ENCODE results near the gene STX3.
"Not testable (repeated sequence)": the region's sequence is repeated elsewhere in the genome, so short reads cannot be mapped to it uniquely, and the experiment has no call there.

STX3 gene

DNA sequence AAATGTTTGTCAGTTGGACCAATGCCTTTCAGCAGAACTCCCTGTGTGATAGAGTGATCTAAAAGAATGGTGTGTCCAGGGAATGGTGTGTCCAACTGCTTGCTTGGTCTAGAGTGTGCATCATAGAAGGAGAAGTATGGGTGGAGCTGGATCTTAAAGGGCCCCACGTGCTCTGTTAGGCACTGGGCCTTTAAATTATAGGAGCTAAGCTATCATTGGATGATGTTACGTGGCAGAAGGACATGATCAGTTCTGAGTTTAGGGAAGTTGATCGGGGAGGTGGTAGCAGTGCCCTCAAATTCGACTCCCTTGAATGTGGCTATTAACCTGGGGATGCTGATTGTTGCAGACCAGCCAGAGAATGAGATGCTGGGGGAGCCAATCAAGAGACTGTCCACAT, 16.4 kb downstream of the STX3 start:
- 95 to 100% methylated on average over 3 to 4 of the region's 4 CpGs for WGBS, 2 experiments (ENCODE audit: insufficient coverage in 2 of 2)

DNA sequence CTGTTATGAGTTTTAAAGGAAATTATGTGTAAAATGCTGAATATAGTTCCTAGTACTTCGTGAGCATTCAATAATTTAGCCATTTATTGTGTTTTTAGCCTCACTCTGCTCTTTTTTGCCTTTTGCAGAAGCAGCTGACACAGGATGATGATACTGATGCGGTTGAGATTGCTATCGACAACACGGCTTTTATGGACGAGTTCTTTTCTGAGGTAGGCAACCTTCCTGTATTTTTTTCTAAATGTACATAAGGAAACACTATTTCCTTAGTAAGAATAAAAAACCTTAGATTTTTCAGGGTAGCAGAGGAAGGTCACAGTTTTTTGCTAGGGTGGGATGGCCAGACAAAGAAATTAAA, 17.9 kb downstream of the STX3 start:
- Histone ChIP-seq H3K9me3 (ENCODE audit: control insufficient read depth, low read length) (no peaks in the 10 kb centered on the region), H3K36me3 (ENCODE audit: control insufficient read depth, insufficient read depth, low read length) (peaks cover 56% of the 10 kb centered on the region), H3K4me3 (ENCODE audit: extremely low read depth, insufficient read depth, low read length, poor library complexity, severe bottlenecking) (no peak overlapping the region), H3K27ac (ENCODE audit: low read depth, low read length, severe bottlenecking) (no peak overlapping the region), H3K4me1 (ENCODE audit: control insufficient read depth, insufficient read depth, low read length, poor library complexity, severe bottlenecking) (peaks cover 21% of the 10 kb centered on the region)
- 88 to 100% methylated on average over 1 of the region's 5 CpGs for WGBS, 2 experiments (ENCODE audit: insufficient coverage in 2 of 2)

More for the DNA sequence above, 16.4 kb downstream of the STX3 start:
- Histone ChIP-seq H3K27ac (ENCODE audit: low read depth, low read length, severe bottlenecking) (no peak overlapping the region), H3K4me1 (ENCODE audit: control insufficient read depth, insufficient read depth, low read length, poor library complexity, severe bottlenecking) (peaks cover 16% of the 10 kb centered on the region), H3K36me3 (ENCODE audit: control insufficient read depth, insufficient read depth, low read length) (peaks cover 42% of the 10 kb centered on the region), H3K9me3 (ENCODE audit: control insufficient read depth, low read length) (no peaks in the 10 kb centered on the region), H3K4me3 (ENCODE audit: extremely low read depth, insufficient read depth, low read length, poor library complexity, severe bottlenecking) (no peak overlapping the region)

DNA sequence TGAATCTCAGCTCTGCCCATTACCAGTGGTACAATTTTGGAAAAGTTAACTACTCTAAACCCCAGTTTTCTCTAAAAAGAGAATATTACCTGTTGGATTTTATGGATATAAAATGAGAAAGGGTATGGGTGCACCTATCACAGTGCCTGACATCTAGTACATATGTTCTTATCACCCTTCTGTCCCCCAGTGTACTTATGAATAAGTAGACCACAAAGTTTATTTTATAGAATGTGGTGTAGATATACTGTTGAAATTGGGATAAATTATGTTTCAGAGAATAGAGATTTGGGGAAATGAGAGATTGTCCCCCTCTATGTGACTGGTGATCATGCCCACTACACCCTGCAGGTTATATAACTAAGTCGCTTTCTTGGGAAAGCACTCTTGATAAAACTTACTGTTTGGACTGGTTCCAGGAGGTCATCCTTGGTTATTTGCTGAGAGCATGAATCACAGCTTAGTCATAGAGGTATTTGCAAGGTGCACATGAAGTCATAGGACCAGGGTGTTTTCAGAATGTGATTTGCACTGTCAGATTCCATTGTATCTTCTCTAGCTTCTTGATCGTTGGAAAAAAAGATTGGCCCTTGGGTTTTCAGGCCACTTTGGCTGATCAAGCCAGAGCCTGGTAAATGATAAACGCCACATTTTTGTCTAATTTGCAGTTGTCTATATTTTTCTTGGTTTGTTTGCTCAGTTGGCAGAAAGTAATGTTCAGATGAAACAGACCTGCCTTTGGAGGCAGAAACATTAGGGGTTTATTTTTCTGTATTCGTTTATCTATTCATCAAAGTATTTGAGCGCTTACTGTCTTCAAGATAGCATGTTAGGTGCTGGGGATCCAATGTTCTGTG, 21.3 kb downstream of the STX3 start:
- Histone ChIP-seq H3K27ac (ENCODE audit: low read depth, low read length, severe bottlenecking) (no peak overlapping the region), H3K9me3 (ENCODE audit: control insufficient read depth, low read length) (no peaks in the 10 kb centered on the region), H3K36me3 (ENCODE audit: control insufficient read depth, insufficient read depth, low read length) (peaks cover 80% of the 10 kb centered on the region), H3K4me3 (ENCODE audit: extremely low read depth, insufficient read depth, low read length, poor library complexity, severe bottlenecking) (no peak overlapping the region), H3K4me1 (ENCODE audit: control insufficient read depth, insufficient read depth, low read length, poor library complexity, severe bottlenecking) (peaks cover 21% of the 10 kb centered on the region)
- 88 to 96% methylated on average over 2 to 3 of the region's 5 CpGs for WGBS, 2 experiments (ENCODE audit: insufficient coverage in 2 of 2)

DNA sequence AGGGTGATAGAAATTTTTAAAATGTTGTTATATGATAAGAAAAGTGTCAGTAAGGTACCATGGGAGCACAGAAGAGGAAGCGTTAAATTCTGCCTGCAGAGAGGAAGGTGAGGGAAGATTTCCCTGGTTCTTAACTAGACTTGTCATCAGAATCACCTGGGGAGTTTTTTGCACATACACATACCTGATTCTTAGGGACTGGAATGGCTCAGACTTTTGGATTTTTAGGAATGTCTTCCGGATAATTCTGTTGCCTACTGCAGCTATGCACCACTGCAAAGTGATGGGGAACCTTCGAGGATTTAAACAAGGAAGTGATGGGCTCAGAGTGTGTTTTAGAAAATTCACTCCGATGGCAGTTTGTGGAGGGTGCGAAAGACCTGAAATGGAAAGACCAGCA, 21.9 kb downstream of the STX3 start:
- Histone ChIP-seq H3K27ac (ENCODE audit: low read depth, low read length, severe bottlenecking) (no peak overlapping the region), H3K4me1 (ENCODE audit: control insufficient read depth, insufficient read depth, low read length, poor library complexity, severe bottlenecking) (peaks cover 16% of the 10 kb centered on the region), H3K4me3 (ENCODE audit: extremely low read depth, insufficient read depth, low read length, poor library complexity, severe bottlenecking) (no peak overlapping the region), H3K36me3 (ENCODE audit: control insufficient read depth, insufficient read depth, low read length) (peaks cover 86% of the 10 kb centered on the region), H3K9me3 (ENCODE audit: control insufficient read depth, low read length) (no peaks in the 10 kb centered on the region)
- 91 to 92% methylated on average over 5 of the region's 5 CpGs for WGBS, 2 experiments (ENCODE audit: insufficient coverage in 2 of 2)

DNA sequence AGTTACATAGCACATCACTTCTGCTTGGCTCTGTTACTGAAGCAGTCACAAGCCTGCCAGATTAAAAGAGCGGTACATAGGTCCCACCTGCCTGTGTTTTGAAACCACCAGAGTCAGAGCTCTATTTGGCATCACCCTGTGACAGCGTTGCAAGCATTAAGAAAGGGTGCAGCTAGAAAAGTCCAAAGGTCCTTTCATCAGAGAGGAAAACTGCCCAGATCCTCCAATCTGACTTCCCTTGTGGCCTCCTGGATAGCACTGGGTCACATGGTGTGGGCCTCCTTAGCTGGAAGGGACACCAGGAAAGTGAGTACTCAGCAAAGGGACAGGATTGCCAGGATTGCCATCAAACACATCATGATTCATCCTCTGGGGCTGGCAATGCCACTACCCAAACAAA, 22.9 kb downstream of the STX3 start:
- 94 to 100% methylated on average over 2 of the region's 2 CpGs for WGBS, 2 experiments (ENCODE audit: insufficient coverage in 2 of 2)
- no peak overlapping the region for H3K4me3 ChIP-seq (ENCODE audit: extremely low read depth, insufficient read depth, low read length, poor library complexity, severe bottlenecking)
- no peaks in the 10 kb centered on the region for H3K9me3 ChIP-seq (ENCODE audit: control insufficient read depth, low read length)
- no peak overlapping the region for H3K27ac ChIP-seq (ENCODE audit: low read depth, low read length, severe bottlenecking)
- peaks cover 89% of the 10 kb centered on the region for H3K36me3 ChIP-seq (ENCODE audit: control insufficient read depth, insufficient read depth, low read length)
- peaks cover 15% of the 10 kb centered on the region for H3K4me1 ChIP-seq (ENCODE audit: control insufficient read depth, insufficient read depth, low read length, poor library complexity, severe bottlenecking)

DNA sequence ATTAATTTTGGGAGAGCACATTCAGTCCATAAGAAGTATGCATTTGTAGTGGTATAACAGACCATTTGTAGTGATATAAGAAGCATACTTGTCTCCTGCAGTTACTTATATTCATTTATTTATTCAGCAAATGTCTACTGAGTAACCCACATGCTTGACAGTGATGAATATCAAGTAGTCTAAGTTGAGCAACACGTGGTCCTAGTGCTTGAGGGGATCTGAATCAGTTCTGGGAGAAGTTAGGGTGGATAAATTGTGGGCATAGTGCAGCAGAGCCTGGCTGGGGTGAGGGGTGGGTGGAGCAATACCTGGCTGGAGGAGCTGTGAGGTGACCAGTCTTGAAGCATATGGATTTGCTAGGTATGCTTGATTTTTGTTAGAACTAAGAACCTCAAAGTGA, 24.3 kb downstream of the STX3 start:
- H3K9me3 ChIP-seq (ENCODE audit: control insufficient read depth, low read length): peaks cover 10% of the 10 kb centered on the region
- peaks cover 88% of the 10 kb centered on the region for H3K36me3 ChIP-seq (ENCODE audit: control insufficient read depth, insufficient read depth, low read length)
- H3K27ac ChIP-seq (ENCODE audit: low read depth, low read length, severe bottlenecking): no peak overlapping the region
- no peak overlapping the region for H3K4me3 ChIP-seq (ENCODE audit: extremely low read depth, insufficient read depth, low read length, poor library complexity, severe bottlenecking)
- 80 to 82% methylated on average over 1 of the region's 1 CpG for WGBS, 2 experiments (ENCODE audit: insufficient coverage in 2 of 2)
- peaks cover 15% of the 10 kb centered on the region for H3K4me1 ChIP-seq (ENCODE audit: control insufficient read depth, insufficient read depth, low read length, poor library complexity, severe bottlenecking)

DNA sequence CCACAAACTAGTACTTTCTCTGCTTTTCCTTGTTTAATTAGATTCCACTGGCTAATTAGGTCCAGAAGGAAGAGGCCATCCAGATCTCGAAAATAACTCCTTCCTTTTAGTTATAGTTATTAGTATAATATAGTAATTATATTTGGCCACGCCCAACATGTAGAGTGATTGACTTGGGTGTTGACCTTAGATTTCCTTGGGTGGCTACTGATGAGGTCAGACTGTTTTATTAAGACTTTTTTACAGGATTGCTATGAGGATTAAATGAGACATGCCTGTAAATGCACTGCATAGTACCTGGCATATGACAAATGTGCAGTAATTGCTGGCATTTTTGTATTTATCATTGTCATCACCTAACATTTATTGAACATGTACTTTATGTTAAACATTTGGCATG, 26.9 kb downstream of the STX3 start:
- H3K4me1 ChIP-seq (ENCODE audit: control insufficient read depth, insufficient read depth, low read length, poor library complexity, severe bottlenecking): peaks cover 10% of the 10 kb centered on the region
- no peak overlapping the region for H3K4me3 ChIP-seq (ENCODE audit: extremely low read depth, insufficient read depth, low read length, poor library complexity, severe bottlenecking)
- peaks cover 10% of the 10 kb centered on the region for H3K9me3 ChIP-seq (ENCODE audit: control insufficient read depth, low read length)
- H3K36me3 ChIP-seq (ENCODE audit: control insufficient read depth, insufficient read depth, low read length): peaks cover 65% of the 10 kb centered on the region
- 100% methylated on average over 1 of the region's 2 CpGs; no CpG with 5 or more reads in 1 of the 2 experiments for WGBS, 2 experiments (ENCODE audit: insufficient coverage in 2 of 2)
- no peak overlapping the region for H3K27ac ChIP-seq (ENCODE audit: low read depth, low read length, severe bottlenecking)

DNA sequence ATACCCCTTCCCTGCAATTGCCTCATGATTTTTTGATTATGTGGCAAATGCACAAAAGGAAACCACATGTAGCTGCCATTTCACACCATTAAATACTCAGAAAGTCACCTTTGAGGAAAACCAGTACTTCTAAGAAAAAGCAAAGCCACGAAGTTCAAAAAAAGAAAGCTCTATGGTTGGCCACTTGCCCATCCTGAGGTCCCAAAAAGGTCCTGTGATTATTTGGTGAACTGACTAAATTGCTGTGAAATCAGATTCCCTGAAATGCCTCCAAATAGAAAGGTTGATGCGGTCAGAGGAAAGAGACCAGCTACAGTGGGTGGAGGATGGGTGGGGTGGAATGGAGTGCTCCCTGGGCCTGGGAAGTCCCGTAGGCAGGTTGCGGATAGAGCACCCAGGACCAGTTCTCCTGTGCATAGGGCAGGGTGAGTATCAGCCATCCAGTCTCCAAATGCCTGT, 28.5 kb downstream of the STX3 start:
- Histone ChIP-seq H3K4me3 (ENCODE audit: extremely low read depth, insufficient read depth, low read length, poor library complexity, severe bottlenecking) (no peak overlapping the region), H3K4me1 (ENCODE audit: control insufficient read depth, insufficient read depth, low read length, poor library complexity, severe bottlenecking) (peaks cover 22% of the 10 kb centered on the region), H3K9me3 (ENCODE audit: control insufficient read depth, low read length) (peaks cover 10% of the 10 kb centered on the region), H3K36me3 (ENCODE audit: control insufficient read depth, insufficient read depth, low read length) (peaks cover 57% of the 10 kb centered on the region), H3K27ac (ENCODE audit: low read depth, low read length, severe bottlenecking) (no peak overlapping the region)
- 100% methylated on average over 1 to 2 of the region's 4 CpGs for WGBS, 2 experiments (ENCODE audit: insufficient coverage in 2 of 2)

DNA sequence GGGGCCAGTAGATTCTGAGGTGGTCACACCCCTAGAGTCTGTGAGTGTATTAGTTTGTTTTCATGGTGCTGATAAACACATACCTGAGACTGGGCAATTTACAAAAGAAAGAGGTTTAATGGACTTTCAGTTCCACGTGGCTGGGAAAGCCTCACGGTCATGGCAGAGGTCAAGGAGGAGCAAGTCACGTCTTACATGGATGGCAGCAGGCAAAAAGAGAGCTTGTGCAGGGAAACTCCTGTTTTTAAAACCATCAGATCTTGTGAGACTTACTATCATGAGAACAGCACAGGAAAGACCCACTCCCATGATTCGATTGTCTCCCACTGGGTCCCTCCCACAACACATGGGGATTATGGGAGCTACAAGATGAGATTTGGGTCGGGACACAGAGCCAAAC, 29.3 kb downstream of the STX3 start:
- H3K9me3 ChIP-seq (ENCODE audit: control insufficient read depth, low read length): peaks cover 10% of the 10 kb centered on the region
- WGBS, 2 experiments (ENCODE audit: insufficient coverage in 2 of 2): 92 to 97% methylated on average over 3 of the region's 5 CpGs
- H3K36me3 ChIP-seq (ENCODE audit: control insufficient read depth, insufficient read depth, low read length): peaks cover 57% of the 10 kb centered on the region
- not testable (repeated sequence) for H3K27ac ChIP-seq (ENCODE audit: low read depth, low read length, severe bottlenecking); H3K4me3 ChIP-seq (ENCODE audit: extremely low read depth, insufficient read depth, low read length, poor library complexity, severe bottlenecking)
- H3K4me1 ChIP-seq (ENCODE audit: control insufficient read depth, insufficient read depth, low read length, poor library complexity, severe bottlenecking): peaks cover 23% of the 10 kb centered on the region

DNA sequence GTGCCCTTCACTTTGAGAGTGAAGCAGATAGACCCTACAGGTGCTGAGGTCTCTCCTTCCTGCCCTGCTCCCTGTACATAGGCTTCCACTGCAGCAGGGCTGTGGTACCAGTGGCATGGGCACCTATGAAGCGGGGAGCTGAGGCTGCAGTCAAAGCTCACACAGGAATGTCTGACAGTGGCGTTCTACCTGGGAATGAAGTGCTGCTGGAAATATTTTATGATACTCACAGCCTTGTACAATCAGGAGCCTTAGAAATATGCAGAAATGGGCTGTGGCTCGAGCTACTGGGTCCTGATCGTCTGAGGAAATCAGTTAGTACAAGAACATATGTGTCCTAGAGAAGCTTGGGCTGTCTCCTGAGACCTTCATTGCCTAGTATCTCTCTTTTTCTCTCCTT, 30.6 kb downstream of the STX3 start:
- peaks cover 59% of the 10 kb centered on the region for H3K36me3 ChIP-seq (ENCODE audit: control insufficient read depth, insufficient read depth, low read length)
- peak overlapping the region; percentile 98 for H3K27ac ChIP-seq (ENCODE audit: low read depth, low read length, severe bottlenecking)
- peaks cover 23% of the 10 kb centered on the region for H3K4me1 ChIP-seq (ENCODE audit: control insufficient read depth, insufficient read depth, low read length, poor library complexity, severe bottlenecking)
- peaks cover 10% of the 10 kb centered on the region for H3K9me3 ChIP-seq (ENCODE audit: control insufficient read depth, low read length)
- H3K4me3 ChIP-seq (ENCODE audit: extremely low read depth, insufficient read depth, low read length, poor library complexity, severe bottlenecking): no peak overlapping the region
- 84 to 90% methylated on average over 2 to 3 of the region's 4 CpGs for WGBS, 2 experiments (ENCODE audit: insufficient coverage in 2 of 2)

DNA sequence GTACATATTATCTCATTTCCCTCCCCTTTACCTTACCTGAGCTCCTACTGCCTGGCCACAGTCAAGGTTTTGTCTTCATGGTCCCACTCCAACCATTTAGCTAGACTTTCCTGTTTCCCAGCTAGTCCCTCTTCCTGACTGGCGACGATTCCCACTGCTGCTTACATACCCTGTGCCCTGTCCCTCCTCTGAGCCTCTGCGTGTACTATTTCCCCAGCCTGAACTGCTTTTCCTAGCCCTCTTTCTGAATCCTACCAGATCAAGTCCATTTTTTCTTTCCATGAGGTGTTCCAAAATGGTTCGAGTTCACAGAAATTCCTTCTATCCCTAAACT, 32.0 kb downstream of the STX3 start:
- WGBS, 2 experiments (ENCODE audit: insufficient coverage in 2 of 2): 90 to 91% methylated on average over 4 of the region's 4 CpGs
- peaks cover 65% of the 10 kb centered on the region for H3K36me3 ChIP-seq (ENCODE audit: control insufficient read depth, insufficient read depth, low read length)
- H3K4me3 ChIP-seq (ENCODE audit: extremely low read depth, insufficient read depth, low read length, poor library complexity, severe bottlenecking): no peak overlapping the region
- peaks cover 10% of the 10 kb centered on the region for H3K9me3 ChIP-seq (ENCODE audit: control insufficient read depth, low read length)
- peaks cover 23% of the 10 kb centered on the region for H3K4me1 ChIP-seq (ENCODE audit: control insufficient read depth, insufficient read depth, low read length, poor library complexity, severe bottlenecking)
- H3K27ac ChIP-seq (ENCODE audit: low read depth, low read length, severe bottlenecking): peak overlapping the region; percentile 98

Data from mesodermal cell (in vitro differentiated cells).